GM12878 (cell line): Measurements from ENCODE around the gene EIF1. TPM values are rescaled to one million over a fixed set of nuclear protein-coding genes. Genes with fewer than 3 reads are reported as not detected.

Source experiments
- CHD4 ChIP-seq: fragments of 200-600 bp; sonication (generic); IDR thresholded peaks from 2 replicates; pipeline ENCODE4 v1.6.1; 2016; ENCODE audit warnings: mild to moderate bottlenecking
- MEF2A ChIP-seq: IDR thresholded peaks from 2 replicates; pipeline ENCODE4 v1.6.1; 2011; ENCODE audit warnings: low read depth, mild to moderate bottlenecking, low read length, moderate library complexity; ENCODE audit not compliant: insufficient read depth
- NR2C2 ChIP-seq: IDR thresholded peaks from 2 replicates; pipeline ENCODE4 v1.6.1; 2011; ENCODE audit warnings: borderline replicate concordance, low read depth; ENCODE audit not compliant: control insufficient read depth, insufficient read length
- NR2F1 ChIP-seq: fragments of 450-650 bp; conservative IDR thresholded peaks from 2 replicates; pipeline ENCODE4 v1.6.1; 2017; ENCODE audit warnings: mild to moderate bottlenecking
- RB1 ChIP-seq: fragments of 450-650 bp; formaldehyde crosslinking; IDR thresholded peaks from 2 replicates; pipeline ENCODE4 v1.6.1; 2017; ENCODE audit warnings: mild to moderate bottlenecking, borderline replicate concordance
- RCOR1 ChIP-seq: conservative IDR thresholded peaks from 2 replicates; pipeline ENCODE4 v1.6.1; 2012; ENCODE audit warnings: low read depth, low read length, improper control_type of control experiment
- SREBF1 ChIP-seq: IDR thresholded peaks from 2 replicates; pipeline ENCODE4 v1.6.1; 2012; ENCODE audit warnings: mild to moderate bottlenecking, low read length
- TBL1XR1 ChIP-seq: IDR thresholded peaks from 2 replicates; pipeline ENCODE4 v1.6.1; 2012; ENCODE audit warnings: low read depth, low read length, improper control_type of control experiment
- ZBED1 ChIP-seq: IDR thresholded peaks from 2 replicates; pipeline ENCODE4 v1.6.1; 2016; ENCODE audit warnings: borderline replicate concordance
- ZSCAN29 ChIP-seq: fragments of 450-650 bp; IDR thresholded peaks from 2 replicates; pipeline ENCODE4 v1.6.1; 2017; ENCODE audit warnings: mild to moderate bottlenecking, moderate library complexity
- polyA plus RNA-seq, 11 experiments: library from polyadenylated mRNA; depleted of rRNA in 4 of 11; unstranded in 6 of 11; stranded (reverse) in 5 of 11; fragments of >200 nt; fragmentation: Nextera tagmentation in 4 of 11; fragmentation: Illumina TruSeq in 1 of 11; extraction: Ambion mirVana in 4 of 11; extraction: Trizol in 1 of 11; gene quantifications; 1 replicate in 1 of 11; 2 replicates in 10 of 11; pipeline versions ENCODE4 v1.2.1 to v1.2.3, GENCODE V29; 2011 to 2016; ENCODE audit warnings: inconsistent platforms in 2 of 11, missing spikeins in 2 of 11, low read depth in 1 of 11
- total RNA-seq, 4 experiments: library from RNA; depleted of rRNA in 3 of 4; stranded (reverse); fragments of >200 nt in 3 of 4; fragmentation: Illumina TruSeq in 1 of 4; extraction: Trizol in 1 of 4; gene quantifications; 2 replicates each; pipeline versions ENCODE4 v1.2.1 to v1.2.3, GENCODE V29; 2013 to 2021
- TF ChIP-seq, protein P1 (sequence below): IDR thresholded peaks from 2 replicates; pipeline ENCODE4 v1.6.1; 2011; ENCODE audit warnings: mild to moderate bottlenecking, low read depth, low read length, moderate library complexity; ENCODE audit not compliant: insufficient replicate concordance
- TF ChIP-seq, protein P2 (sequence below): fragments of 150-350 bp; IDR thresholded peaks from 2 replicates; pipeline ENCODE4 v1.6.1; 2014; ENCODE audit warnings: mild to moderate bottlenecking, low read depth, low read length

Gene EIF1
- total and polyA plus RNA-seq, 10 of the 15 experiments (the other 5 are each of a cell fraction or from before 2014, with no cell fraction given) = 39.4 to 815 (median 480) TPM

DNA sequence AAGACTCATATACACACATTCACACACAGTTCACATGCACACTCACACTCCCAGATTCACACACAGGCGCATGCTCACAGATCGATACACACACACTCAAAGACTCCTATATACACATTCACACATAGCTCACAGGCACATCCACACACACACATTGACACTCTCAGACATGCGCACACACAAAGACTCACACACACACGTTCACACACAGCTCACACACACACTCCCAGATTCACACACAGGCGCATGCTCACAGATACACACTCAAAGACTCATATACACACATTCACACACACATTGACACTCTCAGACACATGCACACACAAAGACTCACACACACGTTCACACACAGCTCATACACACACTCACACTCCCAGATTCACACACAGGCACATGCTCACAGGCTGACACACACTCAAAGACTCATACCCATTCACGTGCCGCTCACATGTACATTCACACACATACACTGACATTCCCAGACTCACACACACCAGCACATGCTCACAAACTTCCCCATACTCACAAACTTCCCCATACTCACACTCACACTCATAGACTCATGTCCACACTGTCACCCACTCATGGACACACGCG, 38.7 kb upstream of the EIF1 start (continued):
- no peak for TF ChIP-seq RB1
- TF ChIP-seq SREBF1 = no peak
- TF ChIP-seq TBL1XR1 = no peak
- TF ChIP-seq ZSCAN29 = no peak
- no peak for TF ChIP-seq ZBED1
- TF ChIP-seq, protein P1, sequence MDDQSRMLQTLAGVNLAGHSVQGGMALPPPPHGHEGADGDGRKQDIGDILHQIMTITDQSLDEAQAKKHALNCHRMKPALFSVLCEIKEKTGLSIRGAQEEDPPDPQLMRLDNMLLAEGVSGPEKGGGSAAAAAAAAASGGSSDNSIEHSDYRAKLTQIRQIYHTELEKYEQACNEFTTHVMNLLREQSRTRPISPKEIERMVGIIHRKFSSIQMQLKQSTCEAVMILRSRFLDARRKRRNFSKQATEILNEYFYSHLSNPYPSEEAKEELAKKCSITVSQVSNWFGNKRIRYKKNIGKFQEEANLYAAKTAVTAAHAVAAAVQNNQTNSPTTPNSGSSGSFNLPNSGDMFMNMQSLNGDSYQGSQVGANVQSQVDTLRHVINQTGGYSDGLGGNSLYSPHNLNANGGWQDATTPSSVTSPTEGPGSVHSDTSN = peak; percentile 14
- TF ChIP-seq RCOR1 = no peak
- no peak for TF ChIP-seq NR2C2
- no peak for TF ChIP-seq MEF2A
- no peak for TF ChIP-seq CHD4
- TF ChIP-seq, protein P2, sequence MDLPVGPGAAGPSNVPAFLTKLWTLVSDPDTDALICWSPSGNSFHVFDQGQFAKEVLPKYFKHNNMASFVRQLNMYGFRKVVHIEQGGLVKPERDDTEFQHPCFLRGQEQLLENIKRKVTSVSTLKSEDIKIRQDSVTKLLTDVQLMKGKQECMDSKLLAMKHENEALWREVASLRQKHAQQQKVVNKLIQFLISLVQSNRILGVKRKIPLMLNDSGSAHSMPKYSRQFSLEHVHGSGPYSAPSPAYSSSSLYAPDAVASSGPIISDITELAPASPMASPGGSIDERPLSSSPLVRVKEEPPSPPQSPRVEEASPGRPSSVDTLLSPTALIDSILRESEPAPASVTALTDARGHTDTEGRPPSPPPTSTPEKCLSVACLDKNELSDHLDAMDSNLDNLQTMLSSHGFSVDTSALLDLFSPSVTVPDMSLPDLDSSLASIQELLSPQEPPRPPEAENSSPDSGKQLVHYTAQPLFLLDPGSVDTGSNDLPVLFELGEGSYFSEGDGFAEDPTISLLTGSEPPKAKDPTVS = no peak
- no peak for TF ChIP-seq NR2F1
